PC-9 (cell line): ENCODE data around the gene IQSEC1.

Source experiments
- EZH2 ChIP-seq: fragments of 200-600 bp; sonication (generic); IDR thresholded peaks from 2 replicates; pipeline ENCODE4 v1.8.0; 2017; ENCODE audit warnings: antibody characterized with exemption, low read depth
- TF ChIP-seq, protein P1 (sequence below): fragments of 200-600 bp; sonication (generic); conservative IDR thresholded peaks from 2 replicates; pipeline ENCODE4 v1.6.1; 2017; ENCODE audit warnings: mixed run types, antibody characterized with exemption, mild to moderate bottlenecking, moderate library complexity

DNA sequence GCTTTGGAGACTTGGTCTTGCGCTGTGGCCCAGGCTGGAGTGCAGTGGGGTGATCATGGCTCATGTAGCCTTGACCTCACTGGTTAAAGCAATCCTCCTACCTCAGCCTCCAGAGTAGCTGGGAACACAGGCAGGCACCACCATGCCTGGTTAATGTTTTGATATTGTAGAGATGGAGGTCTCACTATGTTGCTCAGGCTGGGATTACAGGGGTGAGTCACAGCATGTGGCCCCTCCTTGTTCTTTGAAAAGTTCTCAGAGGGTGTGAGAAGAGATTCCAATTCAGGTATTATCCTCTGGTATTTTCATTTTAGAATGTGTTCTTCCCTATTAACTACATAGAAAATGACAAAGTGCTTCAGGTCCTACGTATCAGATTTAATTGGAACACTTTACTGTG, 180.0 kb downstream of the IQSEC1 start:
- TF ChIP-seq, protein P1, sequence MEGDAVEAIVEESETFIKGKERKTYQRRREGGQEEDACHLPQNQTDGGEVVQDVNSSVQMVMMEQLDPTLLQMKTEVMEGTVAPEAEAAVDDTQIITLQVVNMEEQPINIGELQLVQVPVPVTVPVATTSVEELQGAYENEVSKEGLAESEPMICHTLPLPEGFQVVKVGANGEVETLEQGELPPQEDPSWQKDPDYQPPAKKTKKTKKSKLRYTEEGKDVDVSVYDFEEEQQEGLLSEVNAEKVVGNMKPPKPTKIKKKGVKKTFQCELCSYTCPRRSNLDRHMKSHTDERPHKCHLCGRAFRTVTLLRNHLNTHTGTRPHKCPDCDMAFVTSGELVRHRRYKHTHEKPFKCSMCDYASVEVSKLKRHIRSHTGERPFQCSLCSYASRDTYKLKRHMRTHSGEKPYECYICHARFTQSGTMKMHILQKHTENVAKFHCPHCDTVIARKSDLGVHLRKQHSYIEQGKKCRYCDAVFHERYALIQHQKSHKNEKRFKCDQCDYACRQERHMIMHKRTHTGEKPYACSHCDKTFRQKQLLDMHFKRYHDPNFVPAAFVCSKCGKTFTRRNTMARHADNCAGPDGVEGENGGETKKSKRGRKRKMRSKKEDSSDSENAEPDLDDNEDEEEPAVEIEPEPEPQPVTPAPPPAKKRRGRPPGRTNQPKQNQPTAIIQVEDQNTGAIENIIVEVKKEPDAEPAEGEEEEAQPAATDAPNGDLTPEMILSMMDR = no peak
- no peak for TF ChIP-seq EZH2
